KOPT-K1 (cell line): ENCODE results near the gene USP13.
"Not testable (repeated sequence)": the region's sequence is repeated elsewhere in the genome, so short reads cannot be mapped to it uniquely, and the experiment has no call there.

Experiments
- H3K27ac ChIP-seq: fragments of 200-600 bp; sonication (generic); 2 replicates; pipeline ENCODE4 v1.5.1; 2016; ENCODE audit warnings: antibody characterized with exemption, mild to moderate bottlenecking, low read depth, low read length; ENCODE audit not compliant: poor library complexity, severe bottlenecking
- H3K36me3 ChIP-seq: fragments of 200-600 bp; sonication (generic); 2 replicates; pipeline ENCODE4 v1.5.1; 2017; ENCODE audit warnings: antibody characterized with exemption, mild to moderate bottlenecking, low read length, moderate library complexity; ENCODE audit not compliant: insufficient read depth
- H3K9me3 ChIP-seq: fragments of 200-600 bp; sonication (generic); 2 replicates; pipeline ENCODE4 v1.5.1; 2017; ENCODE audit warnings: antibody characterized with exemption, low read length, mild to moderate bottlenecking; ENCODE audit not compliant: insufficient read depth, poor library complexity, severe bottlenecking

The USP13 gene

DNA sequence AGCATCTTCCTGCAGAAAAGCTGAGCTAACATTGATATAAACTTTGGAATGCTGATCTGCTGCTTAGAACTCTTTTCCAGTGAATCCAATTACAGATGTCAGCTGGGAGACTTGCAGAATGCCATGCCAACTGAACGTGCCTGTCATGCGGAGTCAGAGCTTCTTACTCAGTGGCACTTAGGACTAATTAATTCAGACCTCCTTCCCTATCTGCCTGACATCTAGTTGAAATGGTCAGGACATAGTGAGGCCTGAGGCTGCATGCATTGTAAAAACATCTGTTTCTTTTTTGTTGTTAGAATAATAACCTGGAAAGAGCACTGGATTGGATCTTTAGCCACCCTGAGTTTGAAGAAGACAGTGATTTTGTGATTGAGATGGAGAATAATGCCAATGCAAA is 112.6 kb downstream of the USP13 start:
- Histone ChIP-seq H3K9me3 (no peaks in the 10 kb centered on the region), H3K36me3 (peaks cover 69% of the 10 kb centered on the region), H3K27ac (no peak overlapping the region)

DNA sequence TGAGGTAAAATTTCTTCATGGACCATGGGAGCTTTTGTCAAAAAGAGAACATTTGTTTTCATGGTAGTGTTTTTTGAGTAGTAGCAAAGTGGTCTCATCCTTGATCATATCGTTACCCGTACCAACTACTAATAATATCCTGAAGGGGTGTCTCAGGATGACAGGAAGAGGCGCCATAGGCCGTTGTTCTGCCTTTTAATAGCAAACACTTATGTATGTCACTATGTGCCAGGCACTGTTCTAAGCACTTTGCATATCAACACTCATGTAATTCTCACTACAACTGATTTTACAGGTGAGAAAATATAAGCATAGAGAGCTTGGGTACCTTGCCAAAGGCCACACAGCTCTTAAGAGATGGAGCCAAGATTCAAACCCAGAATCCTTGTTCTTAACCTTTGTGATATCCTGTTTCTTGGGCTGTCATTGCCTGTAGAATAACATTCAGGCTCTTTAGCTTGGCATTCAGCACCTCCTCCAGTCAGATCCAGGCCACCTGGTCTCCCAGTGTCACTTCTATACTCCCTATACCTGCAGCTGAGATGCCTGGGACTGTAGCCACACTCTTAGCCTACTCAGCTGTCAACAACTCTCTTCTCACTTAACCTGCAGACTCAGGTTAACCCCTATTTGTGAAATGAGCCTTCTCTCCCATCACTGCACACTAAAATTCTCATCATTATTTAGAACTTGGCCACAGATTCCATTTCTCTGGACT is 113.7 kb downstream of the USP13 start:
- no peak overlapping the region for H3K27ac ChIP-seq
- no peaks in the 10 kb centered on the region for H3K9me3 ChIP-seq
- H3K36me3 ChIP-seq: peaks cover 66% of the 10 kb centered on the region

DNA sequence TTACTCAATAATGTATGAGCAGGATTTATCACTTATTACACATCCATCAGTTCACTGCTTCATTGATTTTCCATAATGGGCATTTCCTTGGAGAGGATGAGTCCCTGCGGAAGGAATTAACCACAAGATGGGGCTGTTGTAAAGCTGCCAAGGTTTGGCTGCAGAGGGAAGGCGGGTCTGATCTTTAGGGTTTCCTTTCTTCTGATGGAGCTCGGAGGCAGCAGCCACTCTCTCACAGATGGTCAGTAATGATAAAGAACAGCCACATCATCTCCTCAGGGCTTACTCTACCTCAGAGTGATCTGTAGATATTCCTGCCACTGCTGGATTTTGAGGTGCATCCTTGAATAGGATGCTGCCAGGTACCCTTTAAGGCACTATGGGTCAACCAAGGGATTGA is 115.2 kb downstream of the USP13 start:
- Histone ChIP-seq H3K27ac (peak overlapping the region; percentile 10), H3K9me3 (no peaks in the 10 kb centered on the region), H3K36me3 (peaks cover 68% of the 10 kb centered on the region)

DNA sequence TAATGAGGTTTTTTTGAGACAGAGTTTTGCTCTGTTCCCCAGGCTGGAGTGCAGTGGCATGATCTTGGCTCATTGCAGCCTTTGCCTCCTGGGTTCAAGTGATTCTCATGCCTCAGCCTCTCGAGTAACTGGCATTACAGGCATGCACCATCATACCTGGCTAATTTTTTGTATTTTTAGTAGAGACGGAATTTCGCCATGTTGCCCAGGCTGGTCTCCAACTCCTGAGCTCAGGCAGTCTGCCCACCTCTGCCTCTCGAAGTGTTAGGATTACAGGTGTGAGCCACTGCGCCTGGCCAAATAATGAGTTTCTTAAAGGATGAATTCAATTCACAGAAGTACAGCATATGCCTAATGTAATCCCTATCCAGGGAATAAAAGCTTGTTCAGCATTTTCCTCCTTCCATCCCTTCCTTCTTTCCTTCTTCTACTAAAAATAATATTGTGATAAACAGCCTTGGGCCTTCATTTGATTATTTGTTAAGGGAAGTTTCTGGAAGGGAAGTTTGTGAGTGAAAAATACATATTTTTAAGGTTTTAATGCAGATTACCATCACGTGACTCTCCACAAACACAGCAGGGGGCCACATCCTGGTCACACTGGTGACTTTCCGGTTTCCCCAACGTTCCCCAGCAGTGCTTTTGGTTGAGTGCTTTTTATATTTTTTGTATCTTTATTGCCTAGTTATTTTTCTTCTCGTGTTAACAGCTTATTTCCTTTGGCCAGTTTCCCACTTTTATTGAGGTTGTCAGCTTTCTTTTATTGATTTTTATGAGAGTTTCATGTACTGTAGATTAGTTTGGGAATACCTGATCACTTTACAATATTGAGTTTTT is 116.8 kb downstream of the USP13 start:
- H3K27ac ChIP-seq: peak overlapping the region; percentile 9
- peaks cover 68% of the 10 kb centered on the region for H3K36me3 ChIP-seq
- peaks cover 5% of the 10 kb centered on the region for H3K9me3 ChIP-seq

DNA sequence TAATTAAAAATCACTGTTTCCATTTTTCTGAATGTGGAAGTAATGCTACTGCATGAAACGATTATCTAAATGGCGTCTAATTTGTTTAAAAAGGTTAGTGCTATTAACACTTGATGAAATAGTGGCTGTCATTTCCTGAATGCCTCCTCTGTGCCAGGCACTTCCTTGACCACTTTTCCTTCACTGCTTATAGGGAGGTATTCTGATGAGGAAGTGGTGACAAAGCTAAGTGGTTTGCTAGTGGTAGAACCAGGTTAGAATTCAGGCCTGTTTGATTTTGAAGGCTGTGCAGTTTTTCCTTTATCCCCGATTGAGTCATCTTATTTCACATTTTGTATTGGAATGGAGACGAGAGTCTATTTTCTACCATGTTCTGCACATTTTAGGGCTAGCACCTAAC is 119.0 kb downstream of the USP13 start:
- Histone ChIP-seq H3K9me3 (peaks cover 5% of the 10 kb centered on the region), H3K36me3 (peaks cover 47% of the 10 kb centered on the region), H3K27ac (no peak overlapping the region)

DNA sequence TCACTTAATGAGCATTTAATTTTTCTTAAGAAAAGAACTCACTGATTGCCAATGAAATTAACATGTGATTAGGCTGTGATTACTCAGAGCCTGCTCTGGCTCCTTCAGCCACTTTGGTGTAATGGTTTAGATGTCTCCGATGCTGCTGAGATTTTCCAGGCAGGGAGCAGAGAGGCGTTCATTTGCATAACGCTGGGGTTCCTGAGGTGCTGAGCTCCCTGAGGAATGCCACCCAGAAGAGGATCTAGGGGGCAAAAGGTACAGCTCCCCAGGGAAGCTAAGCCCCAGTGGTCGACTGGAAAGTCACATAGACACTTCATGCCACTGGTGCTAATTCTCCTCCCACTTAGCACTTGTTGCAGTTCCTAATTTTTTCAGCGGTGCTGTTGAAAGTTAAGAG is 119.5 kb downstream of the USP13 start:
- Histone ChIP-seq H3K36me3 (peaks cover 42% of the 10 kb centered on the region), H3K27ac (no peak overlapping the region), H3K9me3 (peaks cover 5% of the 10 kb centered on the region)

DNA sequence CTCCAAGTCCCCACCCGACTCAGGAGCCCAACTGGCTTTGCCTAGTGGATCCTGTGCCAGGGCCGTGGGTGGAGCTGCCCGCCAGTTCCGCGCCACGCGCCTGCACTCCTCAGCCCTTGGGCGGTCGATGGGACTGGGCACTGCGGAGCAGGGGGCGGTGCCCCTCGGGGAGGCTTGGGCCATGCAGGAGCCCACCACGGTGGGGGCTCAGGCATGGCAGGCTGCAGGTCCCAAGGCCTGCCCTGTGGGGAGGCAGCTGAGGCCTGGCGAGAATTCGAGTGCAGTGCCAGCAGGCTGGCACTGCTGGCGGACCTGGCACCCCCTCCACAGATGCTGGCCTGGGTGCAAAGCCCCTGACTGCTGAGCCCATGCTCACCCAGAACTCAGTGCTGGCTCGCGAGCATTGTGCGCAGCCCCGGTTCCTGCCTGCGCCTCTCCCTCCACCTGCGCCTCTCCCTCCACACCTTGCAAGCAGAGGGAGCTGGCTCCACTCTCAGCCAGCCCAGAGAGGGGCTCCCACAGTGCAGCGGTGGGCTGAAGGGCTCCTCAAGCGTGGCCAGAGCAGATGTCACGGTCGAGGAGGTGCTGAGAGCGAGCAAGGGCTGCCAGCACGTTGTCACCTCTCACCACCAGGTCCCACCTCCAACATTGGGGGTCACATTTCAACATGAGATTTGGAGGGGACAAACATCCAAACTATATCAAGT is 122.7 kb downstream of the USP13 start:
- H3K9me3 ChIP-seq: peaks cover 5% of the 10 kb centered on the region
- H3K36me3 ChIP-seq: peaks cover 27% of the 10 kb centered on the region
- no peak overlapping the region for H3K27ac ChIP-seq

DNA sequence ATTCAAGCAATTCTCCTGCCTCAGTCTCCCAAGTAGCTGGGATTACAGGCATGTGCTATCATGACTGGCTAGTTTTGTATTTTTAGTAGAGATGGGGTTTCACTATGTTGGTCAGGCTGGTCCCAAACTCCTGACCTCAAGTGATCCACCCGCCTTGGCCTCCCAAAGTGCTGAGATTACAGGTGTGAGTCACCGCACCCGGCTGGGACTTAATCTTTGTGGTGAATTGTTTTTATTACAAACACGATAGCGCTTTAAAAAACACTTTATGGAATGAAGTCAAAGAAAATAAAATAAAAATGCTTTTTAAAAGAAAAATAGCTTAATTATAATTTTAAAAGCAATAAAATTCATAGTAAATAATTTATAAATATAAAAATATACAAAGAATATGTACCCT is 130.0 kb downstream of the USP13 start:
- peaks cover 30% of the 10 kb centered on the region for H3K36me3 ChIP-seq
- not testable (repeated sequence) for H3K9me3 ChIP-seq, H3K27ac ChIP-seq

DNA sequence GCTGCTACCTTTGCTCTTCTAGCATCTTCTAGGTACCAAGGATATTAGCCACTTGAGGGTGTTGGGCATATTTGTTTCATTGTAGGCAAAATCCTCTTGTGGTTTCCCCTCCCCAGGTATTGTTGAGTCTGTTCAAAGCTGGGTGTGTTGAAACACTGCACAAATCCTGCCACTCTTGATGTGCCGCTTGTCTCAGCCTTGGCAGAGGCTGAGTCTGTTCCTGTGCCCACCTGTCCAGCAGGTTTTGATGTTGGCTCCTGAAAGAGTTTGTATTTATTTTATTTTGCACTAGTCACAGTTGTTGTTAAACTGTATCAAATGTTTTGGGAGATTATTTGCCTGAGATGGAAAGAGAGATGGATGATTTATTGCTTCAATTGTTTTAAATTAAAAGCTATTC is 136.2 kb downstream of the USP13 start:
- no peaks in the 10 kb centered on the region for H3K9me3 ChIP-seq
- H3K36me3 ChIP-seq: peaks cover 12% of the 10 kb centered on the region
- no peak overlapping the region for H3K27ac ChIP-seq

DNA sequence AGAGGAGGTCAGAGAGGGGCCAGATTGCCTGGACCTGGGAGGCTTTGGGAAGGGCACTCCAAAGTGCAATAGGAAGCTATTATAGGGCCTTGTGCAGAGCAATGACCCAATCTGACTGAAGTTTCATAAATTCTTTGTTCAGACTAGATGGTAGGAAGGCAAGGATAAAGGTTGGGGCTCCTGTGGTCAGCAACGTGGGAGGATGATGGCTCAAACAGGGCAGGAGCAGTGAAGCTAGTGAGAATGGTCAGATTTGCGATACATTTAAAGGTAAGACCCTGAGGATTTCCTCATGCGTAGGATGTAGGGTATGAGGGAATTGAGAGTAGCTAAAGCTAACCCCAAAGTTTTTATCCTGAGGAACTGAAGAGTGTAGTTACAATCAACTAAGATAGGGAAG is 139.0 kb downstream of the USP13 start:
- no peaks in the 10 kb centered on the region for H3K36me3 ChIP-seq
- no peak overlapping the region for H3K27ac ChIP-seq
- no peaks in the 10 kb centered on the region for H3K9me3 ChIP-seq

DNA sequence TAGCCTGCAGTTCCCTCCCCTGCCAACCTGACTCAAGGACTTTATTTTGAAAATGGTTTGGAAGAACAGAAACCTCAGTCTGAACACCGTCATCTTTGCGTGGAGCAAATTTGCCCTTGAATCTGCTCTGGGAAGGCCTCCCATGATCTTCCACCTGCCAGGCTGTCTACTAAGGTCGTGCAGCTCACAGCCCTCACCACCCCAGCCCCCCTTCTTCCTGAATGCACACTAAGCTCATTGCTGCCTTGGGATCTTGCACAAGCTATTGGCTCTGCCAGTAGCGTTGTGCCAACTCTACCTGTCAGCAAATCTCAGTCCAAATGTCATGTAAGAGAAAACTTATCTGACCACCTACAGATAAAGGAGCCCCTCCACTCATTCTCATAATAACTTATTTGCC is 141.5 kb downstream of the USP13 start:
- H3K27ac ChIP-seq: no peak overlapping the region
- H3K9me3 ChIP-seq: no peaks in the 10 kb centered on the region
- no peaks in the 10 kb centered on the region for H3K36me3 ChIP-seq

DNA sequence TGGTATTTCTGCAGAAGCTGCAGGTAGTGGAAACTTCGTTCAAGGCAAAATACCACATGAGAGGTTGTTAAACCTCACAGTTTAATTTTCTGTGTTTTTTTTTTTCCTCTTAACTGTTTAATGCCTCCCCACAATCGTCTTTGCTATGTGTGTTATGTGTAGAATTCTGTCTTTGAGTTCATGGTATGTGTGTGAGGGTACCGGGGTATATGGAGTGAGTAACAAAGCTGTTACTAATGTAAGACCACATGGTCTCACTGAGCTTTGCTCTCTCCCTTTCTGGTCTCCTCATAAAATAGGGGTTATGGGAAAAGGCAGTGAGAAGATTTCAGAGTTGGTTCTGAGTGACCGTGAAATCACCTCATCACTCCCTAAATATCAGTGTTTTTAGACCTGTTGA is 143.6 kb downstream of the USP13 start:
- no peaks in the 10 kb centered on the region for H3K9me3 ChIP-seq
- H3K36me3 ChIP-seq: peaks cover 10% of the 10 kb centered on the region
- peak overlapping the region; percentile 30 for H3K27ac ChIP-seq

DNA sequence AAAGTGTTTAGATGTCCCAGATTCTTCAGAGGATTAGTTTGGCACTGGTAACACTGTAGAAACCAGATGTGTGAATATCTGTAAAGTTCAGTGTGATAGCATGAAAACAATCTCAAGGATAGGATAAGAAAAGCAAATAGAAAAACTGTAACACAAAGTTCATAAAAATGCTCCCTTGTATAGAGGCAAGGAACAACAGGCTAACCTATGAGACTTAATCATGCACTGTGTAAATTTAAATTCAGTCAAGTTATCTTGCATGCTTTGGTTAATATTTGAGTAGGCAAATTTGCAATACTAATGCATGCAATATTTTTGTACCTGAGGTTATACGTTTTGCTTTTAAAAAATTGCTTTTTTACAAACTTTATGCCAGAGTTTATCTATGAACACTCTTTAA is 144.4 kb downstream of the USP13 start:
- no peak overlapping the region for H3K27ac ChIP-seq
- no peaks in the 10 kb centered on the region for H3K9me3 ChIP-seq
- peaks cover 17% of the 10 kb centered on the region for H3K36me3 ChIP-seq

DNA sequence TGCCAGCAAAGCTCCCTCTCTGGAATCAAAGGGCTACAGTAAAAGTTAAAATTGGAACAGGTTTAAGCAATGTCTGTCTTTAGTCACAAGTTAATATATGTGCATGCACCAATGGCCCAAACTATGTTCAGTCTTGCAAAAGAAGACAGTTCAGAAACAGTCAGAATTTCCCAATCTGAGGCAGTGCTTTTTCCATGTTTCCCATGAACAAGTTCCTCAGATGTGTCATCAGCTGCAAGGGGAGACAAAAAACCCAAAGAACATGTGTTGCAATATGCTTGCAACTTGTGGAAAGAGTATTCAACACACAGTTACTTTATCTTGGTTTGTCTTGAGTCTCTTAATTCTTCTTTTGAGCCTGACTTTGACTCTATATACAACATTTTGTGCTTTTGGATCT is 148.4 kb downstream of the USP13 start:
- Histone ChIP-seq H3K9me3 (no peaks in the 10 kb centered on the region), H3K27ac (no peak overlapping the region), H3K36me3 (peaks cover 38% of the 10 kb centered on the region)

DNA sequence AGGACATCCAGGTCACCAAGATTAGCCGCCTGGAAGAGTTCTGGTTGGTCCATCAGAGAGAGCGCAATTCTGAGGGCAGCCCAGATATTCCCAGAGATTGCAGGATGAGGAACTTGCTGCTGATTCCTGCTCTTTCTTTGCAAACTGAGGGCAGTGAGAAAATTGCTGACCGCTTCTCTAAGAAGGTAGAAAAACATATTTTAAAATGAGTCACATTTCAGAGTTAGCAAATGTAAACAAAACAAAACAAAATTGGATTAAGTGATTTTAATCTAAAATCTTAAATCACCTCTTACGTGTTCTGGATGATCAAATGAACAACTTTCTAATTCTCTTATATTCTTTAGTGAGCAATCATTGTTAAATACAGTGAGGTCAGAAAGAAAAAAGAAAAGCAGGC is 149.0 kb downstream of the USP13 start:
- H3K27ac ChIP-seq: no peak overlapping the region

More for the DNA sequence above, 149.0 kb downstream of the USP13 start:
- Histone ChIP-seq H3K9me3 (no peaks in the 10 kb centered on the region), H3K36me3 (peaks cover 44% of the 10 kb centered on the region)
